Measurements from ENCODE around the gene NRDE2.
A peak's percentile ranks its signal among the peaks of the same experiment; 100 is the strongest.

- TF ChIP-seq CTCF (IDR thresholded peaks at IDR 0.05 in 2 of 3, conservative IDR thresholded peaks at IDR 0.05 in 1 of 3; ENCODE audit: borderline replicate concordance in 1 of 3, insufficient read depth in 1 of 3, low read depth in 2 of 3, low read length in 2 of 3), result peak; percentile 82 to 91 (median 84)
- TF ChIP-seq FOSL1 (IDR thresholded peaks at IDR 0.05; ENCODE audit: low read depth), result no peak
- TF ChIP-seq YY1 (IDR thresholded peaks at IDR 0.05; ENCODE audit: extremely low read depth, insufficient replicate concordance, low read depth, low read length), result no peak
- no peak for TF ChIP-seq EGR1 (IDR thresholded peaks at IDR 0.05; ENCODE audit: low read depth)
Measured at GRCh38 chr14:90235179-90235976, 96.4 kb downstream of the NRDE2 start.
